Tibial nerve (tissue), 4 donors: ENCODE results near the gene CDH16. TPM values are rescaled to one million over a fixed set of nuclear protein-coding genes. Genes with fewer than 3 reads are reported as not detected.

Experiments used
- DNase-seq, 2 donors: peaks; one replicate each; pipeline ENCODE4 v3.0.0-alpha.2; 2019; ENCODE audit warnings: low spot score in 2 of 2
- H3K27ac ChIP-seq, 4 donors: fragments of 200-600 bp; sonication (generic) in 3 of 4; one replicate each; pipeline ENCODE4 v1.5.1; 2017 to 2019; ENCODE audit warnings: mild to moderate bottlenecking in 1 of 4
- H3K27me3 ChIP-seq, 2 donors: fragments of 200-600 bp; sonication (generic) in 1 of 2; one replicate each; pipeline versions ENCODE4 v1.5.1 to v1.6.0; 2017 to 2019
- H3K36me3 ChIP-seq, 3 donors: fragments of 200-600 bp; sonication (generic); one replicate each; pipeline ENCODE4 v1.5.1; 2018 to 2019
- H3K4me1 ChIP-seq, 4 donors: fragments of 200-600 bp; sonication (generic) in 3 of 4; one replicate each; pipeline ENCODE4 v1.5.1; 2017 to 2019
- H3K4me3 ChIP-seq, 4 donors: fragments of 200-600 bp; sonication (generic) in 3 of 4; one replicate each; pipeline ENCODE4 v1.5.1; 2017 to 2019; ENCODE audit warnings: mild to moderate bottlenecking in 1 of 4, moderate library complexity in 1 of 4
- H3K9me3 ChIP-seq, 4 donors: fragments of 200-600 bp; sonication (generic) in 3 of 4; one replicate each; pipeline ENCODE4 v1.5.1; 2017 to 2019
- CTCF ChIP-seq, 5 experiments: fragments of 200-600 bp in 3 of 5; fragments of 450-650 bp in 2 of 5; sonication (generic) in 3 of 5; IDR thresholded peaks; one replicate each; pipeline ENCODE4 v1.5.1; 2016 to 2019; ENCODE audit warnings: antibody characterized with exemption in 5 of 5, mild to moderate bottlenecking in 3 of 5, moderate library complexity in 2 of 5
- EP300 ChIP-seq, 2 donors: sonication (generic); formaldehyde crosslinking; IDR thresholded peaks; one replicate each; pipeline ENCODE4 v1.6.1; 2017; ENCODE audit warnings: antibody characterized with exemption in 2 of 2, mild to moderate bottlenecking in 1 of 2
- POLR2A ChIP-seq, 2 donors: fragments of 450-650 bp; IDR thresholded peaks; one replicate each; pipeline ENCODE4 v1.6.1; 2017; ENCODE audit warnings: antibody characterized with exemption in 2 of 2, mild to moderate bottlenecking in 2 of 2, moderate library complexity in 2 of 2
- WGBS, 2 donors: methylation state at CpG; one replicate each; pipeline ENCODE4 v1.1.5; 2018; 5-methylcytosine and 5-hydroxymethylcytosine counted together
- total RNA-seq, 4 donors: library from RNA; depleted of rRNA; stranded (reverse); fragments of >200 nt; gene quantifications; one replicate each; pipeline ENCODE4 v1.1.0, GENCODE V29; 2016

Gene CDH16
- total RNA-seq, 4 donors from 2014 or later: 0.30 to 2.5 (median 1.4) TPM

- H3K4me1 ChIP-seq: peaks cover 0 to 42% (median 7%) of the 10 kb centered on the region in 4 donors
- H3K4me3 ChIP-seq: no peak overlapping the region
- H3K36me3 ChIP-seq: peaks cover 0 to 28% (median 0%) of the 10 kb centered on the region in 3 donors
- 6 to 21% methylated on average over 2 of the region's 3 CpGs for WGBS, 2 donors
- TF ChIP-seq CTCF (IDR thresholded peaks at IDR 0.05) (no peak), EP300 (IDR thresholded peaks at IDR 0.05) (no peak), POLR2A (IDR thresholded peaks at IDR 0.05) (no peak)
- H3K27me3 ChIP-seq: peaks cover 0 to 21% of the 10 kb centered on the region in 2 donors
- H3K27ac ChIP-seq: peak overlapping the region in 2 of 4 donors; percentile 79 to 86
- no peak for DNase-seq
- no peaks in the 10 kb centered on the region for H3K9me3 ChIP-seq
These were observed 8.3 kb upstream of the CDH16 start for GRCh38 chr16:66926961-66927436.

GRCh38 chr16:66926171-66926947, 7.7 kb upstream of the CDH16 start:
- WGBS, 2 donors: 53 to 76% methylated on average over 3 to 5 of the region's 5 CpGs
- no peak for DNase-seq
- Histone ChIP-seq H3K36me3 (peaks cover 0 to 25% (median 0%) of the 10 kb centered on the region in 3 donors), H3K4me3 (no peak overlapping the region), H3K9me3 (no peaks in the 10 kb centered on the region), H3K27ac (peak overlapping the region in 3 of 4 donors; percentile 58 to 86 (median 79)), H3K27me3 (peaks cover 0 to 21% of the 10 kb centered on the region in 2 donors), H3K4me1 (peaks cover 0 to 46% (median 7%) of the 10 kb centered on the region in 4 donors)
- TF ChIP-seq CTCF (IDR thresholded peaks at IDR 0.05) (no peak), POLR2A (IDR thresholded peaks at IDR 0.05) (no peak), EP300 (IDR thresholded peaks at IDR 0.05) (no peak)

GRCh38 chr16:66925322-66925840, 6.7 kb upstream of the CDH16 start, which contains the start of gene RRAD:
TSS of gene RRAD (minus strand) at chr16:66925535. CDS start at chr16:66925179, 356 bp downstream.
- DNase-seq: no peak
- peak in 1 of 5 experiments; percentile 19 for TF ChIP-seq CTCF (IDR thresholded peaks at IDR 0.05)
- TF ChIP-seq EP300 (IDR thresholded peaks at IDR 0.05): peak in 1 of 2 donors; percentile 55
- no peak for TF ChIP-seq POLR2A (IDR thresholded peaks at IDR 0.05)
- H3K9me3 ChIP-seq: no peaks in the 10 kb centered on the region
- peak within 1 kb of the TSS; percentile 23 to 65 (median 53) for H3K4me3 ChIP-seq
- H3K27me3 ChIP-seq: peaks cover 0 to 21% of the 10 kb centered on the region in 2 donors
- H3K4me1 ChIP-seq: peaks cover 0 to 46% (median 7%) of the 10 kb centered on the region in 4 donors
- peak within 1 kb of the TSS; percentile 28 to 86 (median 68) for H3K27ac ChIP-seq
- H3K36me3 ChIP-seq: peaks cover 0 to 16% (median 0%) of the 10 kb centered on the region in 3 donors
- 3 to 6% methylated on average over 24 to 42 of the region's 42 CpGs for WGBS, 2 donors

GRCh38 chr16:66924527-66925321, 6.0 kb upstream of the CDH16 start:
- Histone ChIP-seq H3K27me3 (peaks cover 0 to 21% of the 10 kb centered on the region in 2 donors), H3K4me1 (peaks cover 0 to 48% (median 7%) of the 10 kb centered on the region in 4 donors), H3K9me3 (no peaks in the 10 kb centered on the region), H3K4me3 (peak overlapping the region; percentile 23 to 65 (median 53)), H3K36me3 (peaks cover 0 to 10% (median 0%) of the 10 kb centered on the region in 3 donors), H3K27ac (peak overlapping the region; percentile 28 to 86 (median 68))
- peak in 1 of 2 donors; percentile 16 for TF ChIP-seq POLR2A (IDR thresholded peaks at IDR 0.05)
- TF ChIP-seq CTCF (IDR thresholded peaks at IDR 0.05): peak in 4 of 5 experiments; percentile 24 to 65 (median 46)
- TF ChIP-seq EP300 (IDR thresholded peaks at IDR 0.05): no peak
- 13 to 22% methylated on average over 22 to 29 of the region's 72 CpGs for WGBS, 2 donors
- DNase-seq: no peak
